ENCODE measurements around the gene PPP3CA.

DNA sequence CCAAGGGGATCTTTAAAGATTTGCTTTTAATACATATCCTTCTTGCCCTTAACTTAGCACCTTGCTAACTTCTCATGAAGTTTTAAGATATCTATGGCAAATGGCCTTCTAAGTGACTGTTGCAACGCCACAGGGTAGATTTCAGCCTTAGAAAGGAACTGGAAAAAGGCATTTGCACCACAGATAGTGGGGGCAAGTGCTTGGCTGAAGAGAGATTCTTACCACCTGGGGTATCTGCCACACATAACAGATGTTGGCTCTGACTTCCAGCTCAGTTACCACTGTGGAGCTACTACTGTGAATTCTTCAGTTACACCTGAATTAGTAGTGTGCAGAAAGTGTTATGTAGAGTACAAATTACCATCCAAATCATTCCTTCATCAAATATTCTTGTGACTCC, 302.6 kb downstream of the PPP3CA start:
- TF ChIP-seq EZH2 (IDR thresholded peaks at IDR 0.05; ENCODE audit: insufficient read depth, poor library complexity, severe bottlenecking) (no peak), EZH2phosphoT487 (IDR thresholded peaks at IDR 0.05; ENCODE audit: insufficient read depth, low read depth) (no peak)
